AG04449 (cell line): Measurements from ENCODE around the gene MARVELD1.

ENCODE experiments used
- CTCF ChIA-PET: fragments of 350-600 bp; formaldehyde crosslinking; extraction: SDS; loops from one replicate; lab custom pipeline; 2021; ENCODE audit warnings: antibody characterized with exemption; lab: Yijun Ruan, JAX
- POLR2A ChIA-PET: fragments of 400-600, 350-600 bp; formaldehyde crosslinking; extraction: SDS; loops from one replicate; lab custom pipeline; 2020; ENCODE audit warnings: antibody characterized with exemption, inconsistent platforms; lab: Yijun Ruan, JAX
- DNase-seq: peaks from one replicate; pipeline ENCODE4 v3.0.0-alpha.2; 2010; ENCODE audit warnings: low read depth, low spot score
- H3K4me3 ChIP-seq: 2 replicates; pipeline ENCODE4 v1.5.1; 2011; ENCODE audit warnings: low read depth, mild to moderate bottlenecking, control low read depth, low read length
- TF ChIP-seq, protein P1 (sequence below): IDR thresholded peaks from one replicate; pipeline ENCODE4 v1.5.1; 2011; ENCODE audit warnings: mild to moderate bottlenecking, moderate library complexity, low read length, control low read depth, inconsistent platforms; ENCODE audit not compliant: insufficient read depth; ENCODE audit errors: missing control alignments

Gene MARVELD1

GRCh38 chr10:97766996-97767924 lies 53.7 kb downstream of the MARVELD1 start:
- TF ChIP-seq, protein P1, sequence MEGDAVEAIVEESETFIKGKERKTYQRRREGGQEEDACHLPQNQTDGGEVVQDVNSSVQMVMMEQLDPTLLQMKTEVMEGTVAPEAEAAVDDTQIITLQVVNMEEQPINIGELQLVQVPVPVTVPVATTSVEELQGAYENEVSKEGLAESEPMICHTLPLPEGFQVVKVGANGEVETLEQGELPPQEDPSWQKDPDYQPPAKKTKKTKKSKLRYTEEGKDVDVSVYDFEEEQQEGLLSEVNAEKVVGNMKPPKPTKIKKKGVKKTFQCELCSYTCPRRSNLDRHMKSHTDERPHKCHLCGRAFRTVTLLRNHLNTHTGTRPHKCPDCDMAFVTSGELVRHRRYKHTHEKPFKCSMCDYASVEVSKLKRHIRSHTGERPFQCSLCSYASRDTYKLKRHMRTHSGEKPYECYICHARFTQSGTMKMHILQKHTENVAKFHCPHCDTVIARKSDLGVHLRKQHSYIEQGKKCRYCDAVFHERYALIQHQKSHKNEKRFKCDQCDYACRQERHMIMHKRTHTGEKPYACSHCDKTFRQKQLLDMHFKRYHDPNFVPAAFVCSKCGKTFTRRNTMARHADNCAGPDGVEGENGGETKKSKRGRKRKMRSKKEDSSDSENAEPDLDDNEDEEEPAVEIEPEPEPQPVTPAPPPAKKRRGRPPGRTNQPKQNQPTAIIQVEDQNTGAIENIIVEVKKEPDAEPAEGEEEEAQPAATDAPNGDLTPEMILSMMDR: no peak
- ChIA-PET CTCF (interaction anchor here (1.1 to 1.6 kb wide), 4 partner anchors 7 to 103 kb away, joined by 3 to 5 read pairs (median 4); no protein-coding TSS in a partner anchor), POLR2A (no interaction called here)
- DNase-seq: no peak
- H3K4me3 ChIP-seq: no peak overlapping the region
